Stimulated activated CD8-positive, alpha-beta memory T cell treated with anti-CD3 and anti-CD28 coated beads, Interleukin-7, amount 100 ng/mL, for 1 hour (primary cell): ENCODE measurements around the gene ESYT1.
"Not testable (repeated sequence)": the region's sequence is repeated elsewhere in the genome, so short reads cannot be mapped to it uniquely, and the experiment has no call there.

Experiments
- DNase-seq, 2 donors: peaks; one replicate each; pipeline ENCODE4 v3.0.0-alpha.2; 2020; ENCODE audit warnings: low read depth in 2 of 2

ESYT1 gene

DNA sequence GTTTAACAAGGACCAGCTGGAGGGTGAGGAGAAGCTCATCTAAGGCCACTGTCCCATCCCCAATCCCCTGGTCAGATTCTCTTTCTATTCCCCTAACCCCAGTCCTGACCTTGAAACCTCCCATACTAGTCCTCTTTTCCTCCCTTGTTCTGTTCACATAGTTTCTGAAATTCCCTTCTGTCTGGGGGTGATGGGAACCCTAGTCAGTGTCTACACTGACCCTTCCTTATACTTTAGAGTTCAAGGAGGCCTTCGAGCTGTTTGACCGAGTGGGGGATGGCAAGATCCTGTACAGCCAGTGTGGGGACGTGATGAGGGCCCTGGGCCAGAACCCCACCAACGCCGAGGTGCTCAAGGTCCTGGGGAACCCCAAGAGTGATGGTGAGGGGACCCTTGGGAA, 26.8 kb downstream of the ESYT1 start:
- DNase-seq, result no peak

DNA sequence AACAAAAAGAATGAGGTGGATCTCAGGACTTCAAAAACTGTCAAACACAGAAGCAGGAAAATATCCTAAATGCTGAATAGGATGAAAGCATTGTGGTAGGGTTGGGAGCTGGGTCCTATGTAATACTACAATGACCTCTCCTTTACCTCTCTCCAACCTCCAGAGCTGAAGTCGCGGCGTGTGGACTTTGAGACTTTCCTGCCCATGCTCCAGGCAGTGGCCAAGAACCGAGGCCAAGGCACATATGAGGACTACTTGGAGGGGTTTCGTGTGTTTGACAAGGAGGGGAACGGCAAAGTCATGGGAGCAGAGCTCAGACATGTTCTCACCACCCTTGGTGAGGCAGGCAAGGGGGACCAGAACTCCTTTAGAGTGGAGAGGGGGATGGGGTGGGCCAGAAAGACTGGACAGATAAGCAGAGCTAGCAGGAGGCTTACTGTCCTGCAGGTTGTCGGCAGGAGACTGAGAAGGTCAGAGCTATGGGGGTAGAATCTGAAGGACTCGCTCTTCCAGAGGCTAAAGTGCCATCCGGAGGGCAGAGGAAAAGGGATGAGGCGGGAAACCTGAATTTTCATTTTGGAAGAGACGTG, 27.3 kb downstream of the ESYT1 start:
- no peak for DNase-seq

DNA sequence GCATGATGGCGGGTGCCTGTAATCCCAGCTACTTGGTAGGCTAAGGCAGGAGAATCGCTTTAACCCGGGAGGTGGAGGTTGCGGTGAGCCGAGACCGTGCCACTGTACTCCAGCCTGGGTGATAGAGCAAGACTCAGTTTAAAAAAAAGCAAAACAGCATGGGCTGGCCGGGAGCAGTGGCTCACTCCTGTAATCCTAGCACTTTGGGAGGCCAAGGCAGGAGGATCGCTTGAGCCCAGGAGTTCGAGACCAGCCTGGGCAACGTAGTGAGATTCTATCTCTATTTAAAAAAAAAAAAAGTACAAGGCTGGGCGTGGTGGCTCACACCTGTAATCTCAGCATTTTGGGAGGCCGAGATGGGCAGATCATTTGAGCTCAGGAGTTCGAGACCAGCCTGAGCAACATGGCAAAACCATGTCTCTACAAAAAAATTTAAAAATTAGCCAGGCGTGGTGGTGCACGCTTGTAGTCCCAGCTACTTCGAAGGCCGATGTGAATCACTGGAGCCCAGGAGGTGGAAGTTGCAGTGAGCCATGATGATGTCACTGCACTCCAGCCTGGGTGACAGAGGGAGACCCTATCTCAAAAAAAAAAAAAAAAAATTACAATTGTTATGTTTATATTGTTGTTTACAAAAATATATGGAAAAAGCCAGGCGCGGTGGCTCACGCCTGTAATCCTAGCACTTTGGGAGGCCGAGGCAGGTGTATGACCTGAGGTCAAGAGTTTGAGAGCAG, 28.6 kb downstream of the ESYT1 start:
- not testable (repeated sequence) for DNase-seq

DNA sequence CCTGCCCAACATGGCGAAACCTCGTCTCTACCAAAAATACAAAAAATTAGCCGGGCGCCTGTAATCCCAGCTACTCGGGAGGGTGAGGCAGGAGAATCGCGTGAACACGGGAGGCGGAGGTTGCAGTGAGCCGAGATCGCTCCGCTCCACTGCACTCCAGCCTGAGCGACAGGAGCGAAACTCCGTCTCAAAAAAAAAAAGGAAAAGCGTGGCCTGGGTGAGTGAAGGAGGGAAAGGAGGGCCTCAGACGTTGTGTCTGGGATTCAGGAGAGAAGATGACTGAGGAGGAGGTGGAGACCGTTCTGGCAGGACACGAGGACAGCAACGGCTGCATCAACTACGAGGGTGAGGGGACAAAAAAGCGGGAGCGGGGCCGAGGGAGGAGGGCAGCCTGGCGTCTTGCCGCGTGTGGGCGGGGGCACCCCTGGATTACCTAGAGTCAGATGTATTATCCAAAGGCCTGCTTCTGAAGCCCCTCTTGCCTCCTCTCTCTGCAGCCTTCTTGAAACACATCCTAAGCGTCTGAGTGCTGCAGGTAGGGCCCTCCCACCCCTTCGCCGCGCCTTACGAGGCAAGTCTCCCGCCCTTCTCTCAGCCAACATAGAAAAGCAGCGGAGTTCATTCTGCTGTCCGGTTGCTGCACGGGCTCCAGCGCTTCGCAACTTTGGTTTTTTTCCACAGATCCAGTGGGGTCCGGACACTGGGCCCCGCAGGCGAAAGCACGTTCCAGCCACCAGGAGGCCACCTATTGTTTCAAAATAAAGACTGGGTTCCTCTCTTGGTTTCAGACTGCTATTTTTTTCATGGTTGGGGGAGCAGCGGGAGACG, 29.3 kb downstream of the ESYT1 start:
- DNase-seq, result peak in 1 of 2 donors; percentile 25

DNA sequence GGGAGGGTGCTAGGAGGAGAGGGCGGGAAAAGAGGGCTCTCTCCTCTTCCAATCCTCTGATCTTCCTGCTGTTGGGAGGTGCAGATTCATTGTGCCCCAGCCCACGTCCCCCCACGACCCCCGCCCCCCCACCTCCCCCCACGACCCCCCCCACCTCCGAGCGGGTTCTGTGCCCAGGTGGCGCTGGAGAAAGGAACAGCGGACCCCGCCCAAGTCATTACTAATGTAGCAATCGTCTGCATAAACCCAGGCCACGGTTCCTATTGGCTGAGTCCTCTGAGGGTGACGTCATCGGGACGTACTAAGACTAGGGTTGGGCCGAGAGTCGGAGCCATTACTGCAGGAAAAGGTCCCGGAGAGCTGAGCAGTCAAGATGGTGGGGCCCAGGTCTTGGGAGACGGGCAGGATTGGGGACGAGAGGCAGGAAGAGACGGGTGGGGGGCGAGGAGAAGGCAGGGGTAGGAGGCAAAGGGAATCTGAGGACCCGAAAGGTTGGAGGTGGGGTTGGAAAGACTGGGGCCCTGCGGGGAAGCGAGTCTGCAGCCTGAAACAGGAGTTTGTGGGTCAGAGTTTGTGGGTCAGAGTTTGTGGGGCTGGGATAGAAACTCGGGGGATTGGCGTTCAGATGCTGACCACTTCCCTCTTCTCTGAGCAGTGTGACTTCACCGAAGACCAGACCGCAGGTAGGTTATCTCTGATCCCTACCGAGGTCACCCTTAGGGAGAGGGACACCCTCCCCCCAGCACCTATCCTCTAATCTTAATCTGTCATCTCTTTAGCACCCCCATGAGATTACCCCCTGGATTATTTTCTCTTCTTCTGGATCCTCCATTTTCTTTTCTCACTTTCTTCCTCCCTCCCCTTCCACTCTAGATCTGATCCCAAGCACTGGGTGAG, 30.2 kb downstream of the ESYT1 start, which contains the start of gene MYL6:
MYL6 (plus strand) TSS at position 331 of the 897 bp plus-strand sequence; CDS start at position 374, 43 bp downstream.
- peak; percentile 72 to 79 for DNase-seq

DNA sequence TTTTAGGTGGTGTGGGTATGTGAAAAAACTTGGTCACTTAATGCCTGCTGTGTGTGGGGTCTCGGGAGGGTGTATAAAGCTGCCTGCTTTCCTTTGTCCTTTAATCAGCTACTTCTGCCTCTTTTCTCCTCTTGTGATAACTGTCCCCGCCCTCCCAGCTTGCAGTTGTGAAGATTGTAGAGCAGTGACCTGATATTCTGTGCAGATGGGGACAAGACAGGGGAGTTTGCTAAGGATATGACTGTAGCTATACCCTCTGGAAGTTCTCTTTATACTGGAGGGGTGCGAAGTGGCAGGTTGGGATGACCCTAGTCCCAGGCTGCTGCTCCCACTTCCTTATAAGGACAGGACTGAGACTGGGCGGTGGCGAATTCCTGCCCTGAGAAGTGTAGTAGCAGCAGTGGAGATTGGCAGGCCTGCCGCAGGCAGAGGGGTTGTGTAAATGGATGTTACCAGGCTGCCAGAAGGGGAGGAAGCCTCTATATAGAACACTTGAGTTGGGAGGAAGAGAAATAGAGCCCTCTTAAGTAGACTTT, 30.9 kb downstream of the ESYT1 start:
- DNase-seq, result no peak

DNA sequence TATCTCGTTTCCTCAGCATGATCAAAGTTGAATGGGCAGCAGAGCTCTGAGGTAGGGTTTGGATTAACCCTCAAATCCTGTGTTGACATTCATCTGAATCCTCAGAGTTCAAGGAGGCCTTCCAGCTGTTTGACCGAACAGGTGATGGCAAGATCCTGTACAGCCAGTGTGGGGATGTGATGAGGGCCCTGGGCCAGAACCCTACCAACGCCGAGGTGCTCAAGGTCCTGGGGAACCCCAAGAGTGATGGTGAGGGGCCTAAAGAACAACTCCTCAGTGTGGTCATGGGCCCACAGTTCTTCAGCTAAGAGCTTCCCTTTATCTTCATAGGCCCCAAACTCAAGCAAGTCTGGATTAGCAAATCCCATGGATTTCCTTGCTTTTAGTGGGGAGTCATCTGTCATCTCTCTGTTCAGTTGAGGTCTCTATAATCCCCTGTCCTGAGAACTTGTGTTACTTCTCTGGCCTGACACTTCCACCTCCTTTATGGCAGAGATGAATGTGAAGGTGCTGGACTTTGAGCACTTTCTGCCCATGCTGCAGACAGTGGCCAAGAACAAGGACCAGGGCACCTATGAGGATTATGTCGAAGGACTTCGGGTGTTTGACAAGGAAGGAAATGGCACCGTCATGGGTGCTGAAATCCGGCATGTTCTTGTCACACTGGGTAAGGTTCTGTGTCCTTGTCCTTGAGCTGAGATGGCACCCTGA, 31.6 kb downstream of the ESYT1 start:
- DNase-seq, result no peak

DNA sequence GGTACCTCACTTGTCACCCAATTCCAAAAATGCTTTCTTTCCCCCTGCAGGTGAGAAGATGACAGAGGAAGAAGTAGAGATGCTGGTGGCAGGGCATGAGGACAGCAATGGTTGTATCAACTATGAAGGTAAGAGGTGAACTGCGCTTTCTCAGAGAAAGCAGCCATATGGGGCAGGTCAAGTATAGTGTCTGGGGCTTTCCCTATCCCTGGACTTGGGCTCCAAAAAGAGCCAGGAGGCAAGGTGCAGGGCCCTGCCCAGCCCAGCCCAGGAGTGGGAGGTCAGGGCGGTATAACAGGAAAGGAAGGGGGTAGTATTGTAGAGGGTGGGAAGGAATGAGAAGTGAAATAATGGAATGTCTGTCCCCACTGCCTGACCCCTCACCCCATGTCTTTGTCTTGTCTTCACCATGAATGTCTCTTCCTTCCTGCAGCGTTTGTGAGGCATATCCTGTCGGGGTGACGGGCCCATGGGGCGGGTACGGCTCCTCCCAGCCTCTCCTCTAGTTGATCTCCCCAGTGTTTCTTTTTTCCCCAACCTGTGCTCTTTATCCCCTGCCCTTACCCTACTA, 32.2 kb downstream of the ESYT1 start:
- no peak for DNase-seq

DNA sequence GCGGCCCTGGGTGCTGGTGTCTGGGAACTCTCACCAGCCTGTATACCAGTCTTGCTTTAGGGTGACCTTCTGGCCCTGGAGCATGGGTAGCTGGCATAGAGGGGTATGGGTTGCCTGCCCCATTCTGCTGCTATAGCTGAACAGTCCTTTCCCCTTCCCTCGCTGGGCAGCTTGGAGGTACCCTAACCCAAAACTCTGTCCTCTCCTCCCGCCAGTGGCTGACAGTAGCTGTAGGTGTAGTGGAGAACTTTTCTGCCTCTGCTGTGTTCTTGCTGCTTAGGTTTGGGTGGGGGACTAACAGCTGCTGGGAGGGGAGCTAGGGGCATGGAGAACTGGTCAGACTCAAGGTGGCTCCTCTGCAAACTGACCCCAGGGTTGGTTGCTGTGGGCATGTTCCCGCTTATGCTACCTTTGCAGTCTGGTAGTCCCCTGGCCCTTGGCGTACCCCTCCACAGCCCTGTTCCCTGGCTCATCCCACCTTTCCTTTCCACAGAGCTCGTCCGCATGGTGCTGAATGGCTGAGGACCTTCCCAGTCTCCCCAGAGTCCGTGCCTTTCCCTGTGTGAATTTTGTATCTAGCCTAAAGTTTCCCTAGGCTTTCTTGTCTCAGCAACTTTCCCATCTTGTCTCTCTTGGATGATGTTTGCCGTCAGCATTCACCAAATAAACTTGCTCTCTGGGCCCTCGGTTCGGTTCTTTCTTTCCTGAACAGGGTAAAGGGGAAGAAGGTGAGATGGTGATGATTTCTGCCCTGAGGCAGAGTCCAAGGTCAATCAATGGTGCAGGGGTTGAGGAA, 33.0 kb downstream of the ESYT1 start:
- no peak for DNase-seq

DNA sequence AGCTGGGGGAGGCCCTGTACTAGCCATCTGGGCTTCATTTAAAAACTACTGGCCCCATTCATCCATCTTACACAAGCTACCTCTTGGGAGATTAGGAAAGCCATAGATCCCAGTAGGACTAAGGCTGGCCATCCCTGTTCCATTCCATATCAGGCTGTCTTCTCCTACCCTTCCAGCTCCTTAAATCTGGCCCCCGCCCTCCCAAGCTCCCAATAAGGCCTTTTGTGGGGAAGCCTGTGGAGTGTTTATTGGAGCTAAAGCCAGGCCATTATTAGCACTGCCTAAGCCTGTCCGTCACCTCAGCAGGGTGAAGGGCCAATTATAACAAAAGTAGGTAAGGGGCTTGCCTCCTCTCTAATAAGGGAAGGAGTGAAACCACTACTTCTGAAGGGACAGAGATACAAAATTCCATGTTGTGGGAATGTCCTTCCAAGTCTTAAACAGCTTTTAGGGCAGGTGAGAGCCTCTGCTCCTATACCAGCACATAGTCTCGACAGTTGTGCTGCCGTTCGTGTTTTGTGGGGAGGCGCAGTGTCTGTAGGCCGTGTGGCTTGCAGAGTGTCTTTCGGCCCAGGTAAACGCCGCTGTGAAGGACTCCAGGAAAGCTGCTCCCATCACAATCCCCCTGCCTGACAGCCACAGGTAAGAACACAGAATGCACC, 33.8 kb downstream of the ESYT1 start:
- DNase-seq, result no peak

DNA sequence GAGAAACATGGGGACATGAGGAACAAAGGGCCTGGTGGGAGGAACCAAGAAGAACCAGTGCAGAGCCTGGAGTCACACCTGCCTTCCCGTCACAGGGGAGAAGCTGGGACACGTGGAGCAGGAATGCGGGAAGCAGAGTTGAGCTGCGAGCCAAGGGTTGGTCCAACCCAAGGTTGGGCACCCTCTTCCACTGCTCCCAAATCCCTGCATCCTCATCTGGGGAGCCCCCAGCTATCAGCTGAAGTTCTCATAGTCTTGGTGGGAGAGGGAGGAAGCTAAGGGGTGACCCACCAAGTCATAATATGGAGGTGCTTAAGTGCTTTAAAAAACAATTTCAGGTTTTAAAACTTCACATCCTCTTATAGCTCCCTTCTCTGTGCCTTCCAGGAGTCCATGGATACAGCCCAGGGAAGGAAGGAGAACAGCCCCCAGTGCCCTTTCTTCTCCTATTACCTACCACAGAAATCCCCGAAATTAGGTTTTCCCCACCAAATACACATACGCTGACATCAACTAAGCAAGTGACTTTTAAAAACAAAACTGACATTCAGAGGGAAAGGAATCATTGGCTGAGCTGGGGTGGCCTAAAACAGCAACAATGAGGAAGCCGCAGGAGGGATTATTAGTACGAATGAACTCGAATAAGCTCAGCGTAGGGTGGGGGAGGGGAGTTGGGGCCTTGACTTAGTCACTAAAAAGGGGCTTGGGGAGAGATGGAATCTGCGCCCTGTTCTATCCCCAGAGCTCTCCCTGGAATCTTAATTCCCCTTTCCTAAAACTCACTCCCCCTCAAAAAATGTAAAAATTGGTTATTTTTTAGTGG, 34.6 kb downstream of the ESYT1 start:
- DNase-seq, result no peak

DNA sequence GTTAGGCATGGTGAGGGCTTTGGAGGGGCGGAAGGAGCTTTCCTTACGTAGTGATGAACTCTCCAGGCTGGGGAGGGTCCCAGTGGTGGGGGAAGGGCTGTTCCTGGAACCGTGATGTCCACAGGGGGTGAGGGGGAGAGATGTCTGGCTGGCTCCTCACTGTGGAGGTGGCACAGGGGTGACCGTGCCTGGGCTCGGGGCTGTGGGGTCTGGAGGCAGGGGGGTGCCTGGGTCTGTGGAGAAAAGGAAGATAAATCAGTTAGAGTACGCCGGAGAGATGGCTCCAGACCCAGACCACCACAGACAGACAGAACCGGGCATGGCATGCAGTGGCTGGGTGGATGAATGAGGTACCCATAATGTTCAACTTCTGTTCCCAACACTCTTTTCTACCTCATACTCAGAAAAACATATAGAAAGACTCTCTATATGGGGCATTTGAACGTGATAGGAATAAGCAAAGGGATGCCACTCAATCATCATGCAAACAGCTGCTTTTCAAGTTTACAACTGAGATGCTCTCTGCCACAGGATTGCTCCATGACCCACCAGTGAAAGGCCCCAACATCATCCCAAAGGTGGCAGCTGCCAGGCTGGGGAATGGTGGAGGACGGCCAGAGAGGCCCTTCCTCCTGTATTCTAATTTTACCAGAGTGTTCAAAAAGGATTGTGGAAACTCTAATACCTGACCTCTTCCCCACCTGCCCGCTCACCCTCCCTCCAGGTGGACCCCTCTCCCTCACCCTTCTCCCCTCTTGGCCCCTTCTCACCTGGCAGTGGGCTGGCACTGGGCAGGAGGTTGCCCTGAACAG, 35.7 kb downstream of the ESYT1 start:
- DNase-seq, result no peak

DNA sequence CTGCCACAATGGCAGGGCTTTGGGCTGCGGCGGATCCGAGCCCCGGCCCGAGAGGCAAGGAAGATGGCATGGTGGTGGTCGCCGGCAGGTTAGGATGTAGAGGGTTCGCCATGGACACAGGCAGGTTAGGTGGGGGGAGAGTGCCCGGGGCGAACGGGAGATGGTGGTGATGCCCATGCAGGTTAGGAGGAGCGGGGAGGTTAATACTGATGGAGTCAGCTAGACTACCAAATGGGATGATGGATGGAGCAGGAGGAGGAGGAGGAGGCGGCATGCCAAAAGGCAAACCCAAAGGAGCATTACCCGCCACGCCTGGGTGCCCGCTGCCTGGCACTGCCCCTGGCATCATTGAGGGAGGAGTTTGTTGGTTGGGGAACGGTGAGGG, 36.3 kb downstream of the ESYT1 start:
- DNase-seq, result no peak

DNA sequence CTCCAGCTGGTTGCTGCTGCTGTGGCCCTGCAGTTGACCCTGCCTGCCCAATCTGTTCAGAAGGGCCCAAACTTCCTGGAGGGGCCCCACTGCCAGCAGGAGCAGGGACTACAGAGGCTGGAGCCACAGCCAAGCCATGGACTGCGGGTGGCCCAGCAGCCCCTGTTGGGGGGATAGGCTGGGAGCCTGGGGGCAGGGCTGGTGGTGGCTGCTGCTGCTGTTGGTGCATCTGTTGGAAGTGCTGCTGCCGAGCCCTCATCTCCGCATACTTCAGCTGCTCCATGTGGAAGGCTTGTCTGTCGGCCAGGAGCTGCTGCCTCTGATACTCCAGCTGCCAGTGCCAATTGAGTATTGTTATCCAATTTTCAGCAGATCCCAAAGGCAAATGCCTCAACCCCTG, 37.3 kb downstream of the ESYT1 start:
- DNase-seq, result no peak

DNA sequence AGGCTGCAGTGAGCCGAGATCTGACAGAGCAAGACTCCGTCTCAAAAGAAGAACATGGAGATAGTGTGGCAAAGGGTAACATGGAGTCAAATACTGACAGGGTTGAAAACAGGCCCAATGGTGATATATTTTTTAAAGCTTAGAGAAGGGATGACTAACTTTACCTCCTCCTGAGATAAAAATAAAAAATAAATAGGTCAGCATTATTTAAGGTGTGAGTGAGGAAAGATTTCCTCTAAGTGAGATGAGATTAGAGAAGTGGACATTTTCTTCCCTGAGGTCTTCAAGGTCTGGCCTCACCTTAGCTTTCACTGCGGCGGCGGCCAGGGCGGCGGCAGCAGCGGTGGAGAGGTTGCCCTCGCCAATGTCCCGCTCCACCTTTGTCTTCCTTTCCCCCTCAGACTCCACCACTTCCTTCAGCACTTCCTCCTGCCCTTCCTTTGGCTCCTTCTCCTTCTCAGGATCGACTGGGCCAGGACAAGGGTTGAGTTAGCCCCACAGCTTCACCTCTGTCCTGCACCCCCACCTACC, 41.2 kb downstream of the ESYT1 start:
- no peak for DNase-seq

DNA sequence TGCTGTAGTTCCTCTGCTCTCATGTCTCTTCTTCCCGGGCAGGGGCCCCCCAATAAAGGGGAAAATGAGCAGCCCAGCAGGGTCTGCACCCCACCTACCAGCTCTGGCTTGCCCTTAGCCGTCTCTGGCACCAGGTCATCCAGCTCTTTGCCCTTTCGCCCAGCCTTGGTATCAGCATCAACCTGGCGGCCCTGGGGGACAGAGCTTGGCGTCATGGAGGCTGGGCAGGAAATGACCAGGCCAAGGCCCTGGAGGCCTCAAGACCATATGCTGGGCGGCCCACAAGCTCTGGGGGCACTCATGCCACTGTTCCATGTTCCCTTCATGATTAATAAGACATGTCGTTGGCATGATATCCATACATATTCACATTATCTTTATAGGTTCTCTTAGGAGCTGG, 44.8 kb downstream of the ESYT1 start:
- no peak for DNase-seq

DNA sequence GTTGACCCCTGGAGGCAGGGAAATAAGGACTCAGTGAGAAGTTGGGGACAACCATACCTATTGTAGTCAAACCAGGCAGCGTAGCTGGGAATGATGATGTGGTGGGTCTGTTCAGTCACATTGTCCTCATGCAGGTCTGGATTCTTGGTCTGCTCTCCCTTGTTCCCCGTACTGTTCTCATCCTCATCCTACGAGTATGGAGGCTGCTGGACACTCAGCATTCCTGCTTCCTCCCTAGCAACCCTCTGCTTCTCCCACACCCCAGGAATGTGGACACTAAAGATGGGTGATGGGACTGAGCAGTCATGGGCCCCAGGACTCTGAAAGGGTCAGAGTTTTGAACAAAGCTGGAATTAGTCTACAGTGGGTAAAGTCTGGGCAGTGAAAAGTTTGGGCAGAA, 50.3 kb downstream of the ESYT1 start:
- no peak for DNase-seq
